Keratinocyte (primary cell): Measurements from ENCODE around the gene DNAJB6. TPM values are rescaled to one million over a fixed set of nuclear protein-coding genes. Genes with fewer than 3 reads are reported as not detected.

Experiments used
- DNase-seq: peaks from one replicate; pipeline ENCODE4 v3.0.0-alpha.2; 2011; ENCODE audit warnings: low read depth, missing footprints, low spot score
- FAIRE-seq: peaks from 2 replicates; lab custom pipeline; 2011; peaks lifted over from hg19 to GRCh38; lab: Jason Lieb, UNC
- H2AFZ ChIP-seq: 2 replicates; pipeline ENCODE4 v1.6.0; 2012; ENCODE audit warnings: low read length, control low read depth, inconsistent platforms; ENCODE audit not compliant: control insufficient read depth
- H3K27ac ChIP-seq: 2 replicates; pipeline ENCODE4 v1.5.1; 2011; ENCODE audit warnings: low read length; ENCODE audit not compliant: control insufficient read depth, insufficient read depth
- H3K27me3 ChIP-seq: 3 replicates; pipeline ENCODE4 v1.6.0; 2011; ENCODE audit warnings: low read length; ENCODE audit not compliant: control insufficient read depth, insufficient read depth; ENCODE audit errors: extremely low read depth
- H3K36me3 ChIP-seq, 2 experiments: 2 replicates in 1 of 2; 3 replicates in 1 of 2; pipeline ENCODE4 v1.5.1; 2011; ENCODE audit warnings: low read length in 2 of 2, mild to moderate bottlenecking in 1 of 2; ENCODE audit not compliant: control insufficient read depth in 2 of 2, insufficient read depth in 2 of 2; ENCODE audit errors: extremely low read depth in 1 of 2
- H3K4me1 ChIP-seq: 3 replicates; pipeline ENCODE4 v1.5.1; 2011; ENCODE audit warnings: low read length; ENCODE audit not compliant: control insufficient read depth, insufficient read depth; ENCODE audit errors: extremely low read depth
- H3K4me2 ChIP-seq: 3 replicates; pipeline ENCODE4 v1.6.0; 2011; ENCODE audit warnings: low read depth, low read length; ENCODE audit not compliant: control insufficient read depth, insufficient read depth; ENCODE audit errors: extremely low read depth
- H3K4me3 ChIP-seq, 3 experiments: fragments of 200-600 bp in 1 of 3; sonication (generic) in 1 of 3; 2 replicates in 2 of 3; 3 replicates in 1 of 3; pipeline ENCODE4 v1.5.1; 2011 to 2016; ENCODE audit warnings: low read length in 3 of 3, mild to moderate bottlenecking in 3 of 3, control low read depth in 2 of 3, inconsistent platforms in 1 of 3, low read depth in 1 of 3, mixed read lengths in 1 of 3, mixed run types in 1 of 3, moderate library complexity in 1 of 3; ENCODE audit not compliant: control insufficient read depth in 2 of 3, insufficient read depth in 2 of 3; ENCODE audit errors: extremely low read depth in 1 of 3
- H3K79me2 ChIP-seq: 2 replicates; pipeline ENCODE4 v1.6.0; 2012; ENCODE audit warnings: low read length; ENCODE audit not compliant: control insufficient read depth, insufficient read depth
- H3K9ac ChIP-seq: 3 replicates; pipeline ENCODE4 v1.6.0; 2011; ENCODE audit warnings: low read length; ENCODE audit not compliant: control insufficient read depth, insufficient read depth; ENCODE audit errors: extremely low read depth
- H3K9me1 ChIP-seq: 3 replicates; pipeline ENCODE4 v1.6.0; 2011; ENCODE audit warnings: low read length; ENCODE audit not compliant: control insufficient read depth, insufficient read depth; ENCODE audit errors: extremely low read depth
- H3K9me3 ChIP-seq: 2 replicates; pipeline ENCODE4 v1.5.1; 2012; ENCODE audit warnings: low read depth, low read length; ENCODE audit not compliant: control insufficient read depth
- H4K20me1 ChIP-seq: 3 replicates; pipeline ENCODE4 v1.6.0; 2011; ENCODE audit warnings: low read length; ENCODE audit not compliant: control insufficient read depth, insufficient read depth; ENCODE audit errors: extremely low read depth
- CTCF ChIP-seq, 3 experiments: IDR thresholded peaks in 1 of 3; conservative IDR thresholded peaks in 1 of 3; optimal IDR thresholded peaks in 1 of 3; 2 replicates in 2 of 3; 3 replicates in 1 of 3; pipeline versions ENCODE3 to v1.5.1; 2011; ENCODE audit warnings: low read length in 3 of 3, mild to moderate bottlenecking in 3 of 3, moderate library complexity in 2 of 3, control low read depth in 1 of 3, inconsistent platforms in 1 of 3; ENCODE audit not compliant: insufficient read depth in 2 of 3; ENCODE audit errors: extremely low read depth in 1 of 3
- EZH2 ChIP-seq: IDR thresholded peaks from one replicate; pipeline ENCODE4 v1.6.1; 2012; ENCODE audit warnings: inconsistent platforms, mild to moderate bottlenecking, low read length, moderate library complexity
- dilution Hi-C: fragments of 300-500 bp; cut with MboI; formaldehyde crosslinking; loops from one replicate; pipeline ENCODE4 v1.7.0; 2020; ENCODE audit warnings: low sequenced_read_pairs; ENCODE audit not compliant: extremely low pct_ligation_motif_present
- polyA plus RNA-seq, 5 experiments: library from polyadenylated mRNA; depleted of rRNA in 3 of 5; stranded (reverse) in 3 of 5; stranded (forward) in 1 of 5; unstranded in 1 of 5; fragments of >200 nt; gene quantifications; 1 replicate in 1 of 5; 2 replicates in 3 of 5; 3 replicates in 1 of 5; pipeline versions ENCODE4 v1.2.1 to v1.2.3, GENCODE V29; 2011 to 2012; ENCODE audit warnings: missing spikeins in 2 of 5, low read depth in 1 of 5, low replicate concordance in 1 of 5

The DNAJB6 gene
- polyA plus RNA-seq, 1 donor (not counting 4 experiments of a cell fraction or from before 2014, with no cell fraction given): 152 TPM

GRCh38 chr7:157360483-157361025 is 23.8 kb downstream of the DNAJB6 start:
- DNase-seq (no peak), FAIRE-seq (no peak)
- Histone ChIP-seq H4K20me1 (peaks cover 61% of the 10 kb centered on the region), H3K27ac (no peak overlapping the region), H3K9ac (no peak overlapping the region), H3K9me3 (no peaks in the 10 kb centered on the region), H3K79me2 (peaks cover 99% of the 10 kb centered on the region), H3K36me3 (peaks cover 39 to 48% of the 10 kb centered on the region in 2 experiments), H3K27me3 (no peaks in the 10 kb centered on the region), H3K4me2 (no peak overlapping the region), H3K9me1 (peaks cover 8% of the 10 kb centered on the region), H3K4me1 (peaks cover 32% of the 10 kb centered on the region), H2AFZ (no peak overlapping the region), H3K4me3 (no peak overlapping the region)
- dilution Hi-C loops: no loop called here
- TF ChIP-seq CTCF (optimal IDR thresholded peaks at IDR 0.05 in 1 of 3, IDR thresholded peaks at IDR 0.05 in 1 of 3, conservative IDR thresholded peaks at IDR 0.05 in 1 of 3; ENCODE audit: extremely low read depth in 1 of 3, insufficient read depth in 2 of 3, low read length in 3 of 3) (no peak), EZH2 (no peak)

- no peak for FAIRE-seq
- no peak overlapping the region for H3K27ac ChIP-seq
- H3K27me3 ChIP-seq: no peaks in the 10 kb centered on the region
- no peak for TF ChIP-seq EZH2
- no peak for TF ChIP-seq CTCF (optimal IDR thresholded peaks at IDR 0.05 in 1 of 3, IDR thresholded peaks at IDR 0.05 in 1 of 3, conservative IDR thresholded peaks at IDR 0.05 in 1 of 3; ENCODE audit: extremely low read depth in 1 of 3, insufficient read depth in 2 of 3, low read length in 3 of 3)
- peaks cover 56% of the 10 kb centered on the region for H4K20me1 ChIP-seq
- dilution Hi-C loops: no loop called here
- no peak overlapping the region for H3K4me2 ChIP-seq
- H3K4me1 ChIP-seq: peaks cover 22% of the 10 kb centered on the region
- H2AFZ ChIP-seq: no peak overlapping the region
- H3K9ac ChIP-seq: no peak overlapping the region
- no peak for DNase-seq
- H3K9me1 ChIP-seq: peaks cover 8% of the 10 kb centered on the region
- H3K9me3 ChIP-seq: no peaks in the 10 kb centered on the region
- peaks cover 99% of the 10 kb centered on the region for H3K79me2 ChIP-seq
- no peak overlapping the region for H3K4me3 ChIP-seq
- peaks cover 41 to 55% of the 10 kb centered on the region in 2 experiments for H3K36me3 ChIP-seq
Observed at GRCh38 chr7:157361537-157361936, 24.7 kb downstream of the DNAJB6 start.
